CD4-positive, CD25-positive, alpha-beta regulatory T cell (primary cell): ENCODE measurements around the gene IST1. TPM values are rescaled to one million over a fixed set of nuclear protein-coding genes. Genes with fewer than 3 reads are reported as not detected.

Experiments
- ATAC-seq, 2 donors: fragments of 150-1000 bp; cut with Tn5 transposase; one replicate each; pipeline ENCODE4 v1.10.0; 2021; ENCODE audit warnings: low read depth in 2 of 2, moderate number of reproducible peaks in 2 of 2, moderate library complexity in 1 of 2
- DNase-seq, 3 donors: peaks; one replicate each; pipeline versions ENCODE4 v3.0.0 to v3.0.0-alpha.2; 2012 to 2022; ENCODE audit warnings: mixed read lengths in 1 of 3
- H3K27ac ChIP-seq: one replicate; pipeline ENCODE4 v1.7.0; 2013; ENCODE audit warnings: mild to moderate bottlenecking, low read length; ENCODE audit not compliant: insufficient read depth, poor library complexity, severe bottlenecking
- H3K27me3 ChIP-seq: one replicate; pipeline ENCODE4 v1.7.0; 2013; ENCODE audit warnings: low read length; ENCODE audit not compliant: control insufficient read depth, insufficient read depth
- H3K36me3 ChIP-seq: one replicate; pipeline ENCODE4 v1.7.0; 2013; ENCODE audit warnings: mild to moderate bottlenecking, low read length, moderate library complexity; ENCODE audit not compliant: control insufficient read depth, insufficient read depth
- H3K4me1 ChIP-seq: 2 replicates; pipeline ENCODE4 v1.7.0; 2013; ENCODE audit warnings: mild to moderate bottlenecking, low read length; ENCODE audit not compliant: insufficient read depth, control insufficient read depth, poor library complexity, severe bottlenecking
- H3K4me3 ChIP-seq: one replicate; pipeline ENCODE4 v1.7.0; 2013; ENCODE audit warnings: low read depth, mild to moderate bottlenecking, low read length, moderate library complexity
- H3K9me3 ChIP-seq, 2 experiments: 1 replicate in 1 of 2; 2 replicates in 1 of 2; pipeline ENCODE4 v1.7.0; 2013; ENCODE audit warnings: low read length in 2 of 2, mild to moderate bottlenecking in 1 of 2, moderate library complexity in 1 of 2; ENCODE audit not compliant: control insufficient read depth in 2 of 2
- H3K27ac Mint-ChIP-seq, 3 donors: one replicate each; pipeline ENCODE4 v1.8.0; 2020 to 2022; ENCODE audit warnings: mild to moderate bottlenecking in 3 of 3, mixed read lengths in 3 of 3, moderate library complexity in 2 of 3
- H3K27me3 Mint-ChIP-seq: one replicate; pipeline ENCODE4 v1.8.0; 2022; ENCODE audit warnings: mild to moderate bottlenecking, mixed read lengths
- H3K36me3 Mint-ChIP-seq: one replicate; pipeline ENCODE4 v1.8.0; 2020; ENCODE audit warnings: mixed read lengths
- H3K4me1 Mint-ChIP-seq, 4 donors: one replicate each; pipeline ENCODE4 v1.8.0; 2020 to 2022; ENCODE audit warnings: mixed read lengths in 4 of 4, mild to moderate bottlenecking in 1 of 4
- H3K4me3 Mint-ChIP-seq, 4 donors: one replicate each; pipeline ENCODE4 v1.8.0; 2020 to 2022; ENCODE audit warnings: mild to moderate bottlenecking in 4 of 4, mixed read lengths in 4 of 4, moderate library complexity in 3 of 4
- H3K9me3 Mint-ChIP-seq, 7 donors: one replicate each; pipeline ENCODE4 v1.8.0; 2020 to 2022; ENCODE audit warnings: mixed read lengths in 7 of 7, mild to moderate bottlenecking in 3 of 7, moderate library complexity in 2 of 7
- polyA plus RNA-seq, 4 donors: library from polyadenylated mRNA; unstranded; fragments of 300-500 nt; fragmentation: Illumina TruSeq; gene quantifications; one replicate each; pipeline ENCODE4 v1.2.3, GENCODE V29; 2021
- total RNA-seq: library from RNA; stranded (reverse); gene quantifications from one replicate; pipeline ENCODE4 v1.2.3, GENCODE V29; 2022

IST1 gene
- total and polyA plus RNA-seq, 5 donors from 2014 or later, result 151 to 346 (median 207) TPM

DNA sequence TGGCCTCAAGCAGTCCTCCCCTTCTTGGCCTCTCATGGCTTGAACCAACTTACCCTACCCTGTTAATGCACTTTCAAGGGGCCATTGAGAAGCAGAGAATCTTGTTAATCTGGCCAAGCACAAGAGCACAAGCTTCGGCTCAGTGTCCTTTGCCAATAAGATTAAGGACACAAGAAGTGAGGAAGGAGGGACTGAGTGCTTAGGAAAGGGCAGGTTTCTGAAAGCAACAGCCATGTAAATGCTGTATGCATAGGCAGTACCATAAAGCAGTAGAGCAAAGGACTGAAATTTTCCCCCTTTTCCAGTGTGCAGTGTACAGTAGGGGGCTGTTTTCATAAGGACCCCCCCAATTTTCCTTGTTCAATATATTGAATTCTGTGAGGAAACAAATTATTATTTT, 37.7 kb downstream of the IST1 start:
- H3K4me3 Mint-ChIP-seq, result no peak overlapping the region
- no peaks in the 10 kb centered on the region for H3K9me3 Mint-ChIP-seq
- H3K27me3 ChIP-seq, result no peaks in the 10 kb centered on the region
- H3K4me1 Mint-ChIP-seq, result peaks cover 6 to 12% (median 10%) of the 10 kb centered on the region in 4 donors
- no peaks in the 10 kb centered on the region for H3K4me1 ChIP-seq
- H3K9me3 ChIP-seq, result no peaks in the 10 kb centered on the region
- H3K27ac Mint-ChIP-seq, result peak overlapping the region in 2 of 3 donors; percentile 48 to 67
- peaks cover 5% of the 10 kb centered on the region for H3K27me3 Mint-ChIP-seq
- no peak overlapping the region for H3K27ac ChIP-seq
- peaks cover 5% of the 10 kb centered on the region for H3K36me3 Mint-ChIP-seq
- DNase-seq (no peak), ATAC-seq (no peak)
- no peak overlapping the region for H3K4me3 ChIP-seq
- H3K36me3 ChIP-seq, result peaks cover 46% of the 10 kb centered on the region

DNA sequence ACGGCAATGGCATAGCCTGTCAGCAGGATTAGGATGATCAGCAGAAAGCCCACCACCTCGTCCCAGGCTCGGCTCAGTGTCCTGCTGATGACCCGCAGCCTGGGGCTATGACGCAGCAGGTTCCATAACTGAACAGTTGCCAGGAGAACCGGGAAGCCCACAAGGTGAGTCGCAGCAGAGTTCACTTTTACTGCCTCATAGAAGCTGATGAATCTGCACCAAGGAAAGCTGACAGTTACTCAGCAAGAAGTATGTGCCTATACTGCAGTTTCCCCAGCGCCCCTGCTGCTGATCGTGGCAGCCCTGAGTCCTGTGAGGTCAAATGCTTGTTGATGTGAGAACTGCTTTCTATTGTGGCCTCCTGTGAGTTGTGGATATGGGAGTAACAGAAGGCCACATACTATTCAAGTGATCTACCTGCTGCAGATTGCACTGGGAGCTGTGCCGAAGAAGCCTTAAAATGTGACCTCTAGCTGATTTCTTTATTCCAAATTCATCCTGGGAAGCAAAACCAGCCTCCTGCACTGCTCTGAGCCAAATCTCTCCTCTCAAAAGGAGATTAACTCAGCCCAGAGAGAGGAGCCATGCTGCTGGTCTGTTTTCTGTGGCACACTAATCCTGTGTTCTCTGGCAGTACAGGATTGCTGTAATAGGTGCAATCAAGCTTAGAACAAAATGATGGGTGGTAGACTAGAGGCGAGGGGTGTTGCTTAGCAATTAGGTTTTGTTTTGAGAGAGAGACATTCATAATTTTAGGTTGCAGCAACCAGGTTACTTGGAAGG, 38.8 kb downstream of the IST1 start:
- Mint-ChIP-seq H3K27ac (peak overlapping the region; percentile 49 to 64 (median 53)), H3K4me3 (no peak overlapping the region), H3K4me1 (peaks cover 6 to 11% (median 6%) of the 10 kb centered on the region in 4 donors), H3K9me3 (no peaks in the 10 kb centered on the region), H3K27me3 (peaks cover 5% of the 10 kb centered on the region), H3K36me3 (peaks cover 5% of the 10 kb centered on the region)
- H3K27ac ChIP-seq, result no peak overlapping the region
- no peak overlapping the region for H3K4me3 ChIP-seq
- H3K4me1 ChIP-seq, result no peaks in the 10 kb centered on the region
- H3K27me3 ChIP-seq, result no peaks in the 10 kb centered on the region
- H3K9me3 ChIP-seq, result no peaks in the 10 kb centered on the region
- no peak for DNase-seq
- peaks cover 36% of the 10 kb centered on the region for H3K36me3 ChIP-seq
- no peak for ATAC-seq

DNA sequence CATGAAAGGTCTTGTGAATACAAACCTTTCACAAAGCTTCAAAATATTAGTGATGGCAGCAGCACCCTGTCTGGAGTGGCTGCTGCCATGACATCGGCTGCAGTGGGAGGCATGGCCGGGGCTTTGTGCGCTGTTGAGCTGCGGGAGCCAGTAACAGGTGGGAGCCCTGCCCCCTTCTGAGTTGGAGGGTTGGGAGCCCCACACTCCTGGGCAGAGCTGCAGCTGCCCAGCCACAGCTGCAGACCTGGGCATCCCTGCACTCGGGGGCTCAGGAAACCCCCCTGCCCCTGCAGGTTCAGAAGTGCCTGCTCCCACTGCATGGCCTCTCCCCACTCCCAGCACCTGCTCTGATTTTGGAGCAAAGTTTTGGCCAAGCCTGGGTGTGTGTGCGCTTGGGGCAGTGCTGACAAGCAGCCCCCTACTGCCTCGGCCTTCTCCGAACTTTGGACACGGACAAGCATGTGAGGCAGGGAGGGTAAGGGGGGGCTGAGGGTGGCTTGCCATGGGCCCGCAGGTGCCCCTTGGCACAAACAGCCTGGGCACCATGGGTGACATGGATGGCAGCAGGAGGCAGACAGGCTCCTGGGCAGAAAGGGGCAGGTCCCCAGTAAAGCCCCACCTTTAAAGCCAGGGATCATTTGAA, 42.7 kb downstream of the IST1 start:
- DNase-seq, result no peak
- peaks cover 3 to 7% (median 6%) of the 10 kb centered on the region in 4 donors for H3K4me1 Mint-ChIP-seq

DNA sequence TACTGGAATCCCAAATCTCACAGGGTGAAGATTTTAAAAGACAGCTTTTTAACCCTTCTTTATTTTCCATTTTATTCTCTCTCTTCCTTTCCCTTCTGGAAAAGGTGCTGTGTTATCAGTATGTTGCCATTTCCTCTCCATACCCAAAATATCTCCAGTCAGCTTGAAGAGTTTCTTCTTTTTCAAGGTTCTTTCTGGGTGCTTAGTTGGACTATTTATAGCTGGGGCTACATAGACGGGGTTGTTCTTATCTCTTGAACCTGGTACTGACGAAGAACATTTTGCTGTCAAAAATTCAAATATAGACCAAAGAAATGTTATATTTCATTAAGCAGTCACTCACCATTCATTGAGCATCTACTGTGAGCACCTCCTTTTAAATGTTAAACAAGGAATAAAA, 48.6 kb downstream of the IST1 start:
- H3K4me1 ChIP-seq, result no peaks in the 10 kb centered on the region
- H3K27ac ChIP-seq, result no peak overlapping the region
- H3K9me3 Mint-ChIP-seq, result peaks cover 0 to 2% (median 0%) of the 10 kb centered on the region in 7 donors
- DNase-seq, result no peak
- H3K36me3 ChIP-seq, result no peaks in the 10 kb centered on the region
- H3K4me3 ChIP-seq, result no peak overlapping the region
- no peaks in the 10 kb centered on the region for H3K27me3 ChIP-seq
- peaks cover 3% of the 10 kb centered on the region for H3K36me3 Mint-ChIP-seq
- no peak for ATAC-seq
- no peaks in the 10 kb centered on the region for H3K9me3 ChIP-seq
- H3K27me3 Mint-ChIP-seq, result peaks cover 15% of the 10 kb centered on the region
- no peak overlapping the region for H3K27ac Mint-ChIP-seq
- H3K4me3 Mint-ChIP-seq, result no peak overlapping the region
- peaks cover 0 to 6% (median 1%) of the 10 kb centered on the region in 4 donors for H3K4me1 Mint-ChIP-seq

More for the DNA sequence above, 42.7 kb downstream of the IST1 start:
- H3K27me3 ChIP-seq, result no peaks in the 10 kb centered on the region
- no peaks in the 10 kb centered on the region for H3K9me3 Mint-ChIP-seq
- no peaks in the 10 kb centered on the region for H3K9me3 ChIP-seq
- peaks cover 12% of the 10 kb centered on the region for H3K27me3 Mint-ChIP-seq
- no peaks in the 10 kb centered on the region for H3K36me3 Mint-ChIP-seq
- no peaks in the 10 kb centered on the region for H3K4me1 ChIP-seq
- H3K4me3 Mint-ChIP-seq, result no peak overlapping the region
- H3K4me3 ChIP-seq, result no peak overlapping the region
- no peak for ATAC-seq
- H3K27ac Mint-ChIP-seq, result peak overlapping the region in 1 of 3 donors; percentile 42
- peaks cover 12% of the 10 kb centered on the region for H3K36me3 ChIP-seq
- no peak overlapping the region for H3K27ac ChIP-seq

- no peak for DNase-seq
- H3K27ac ChIP-seq, result no peak overlapping the region
- no peaks in the 10 kb centered on the region for H3K36me3 ChIP-seq
- H3K27me3 Mint-ChIP-seq, result peaks cover 17% of the 10 kb centered on the region
- no peak overlapping the region for H3K4me3 Mint-ChIP-seq
- peaks cover 3% of the 10 kb centered on the region for H3K36me3 Mint-ChIP-seq
- peaks cover 0 to 2% (median 0%) of the 10 kb centered on the region in 7 donors for H3K9me3 Mint-ChIP-seq
- H3K27ac Mint-ChIP-seq, result no peak overlapping the region
- peaks cover 0 to 6% (median 1%) of the 10 kb centered on the region in 4 donors for H3K4me1 Mint-ChIP-seq
- H3K9me3 ChIP-seq, result no peaks in the 10 kb centered on the region
- no peaks in the 10 kb centered on the region for H3K27me3 ChIP-seq
- no peak overlapping the region for H3K4me3 ChIP-seq
- H3K4me1 ChIP-seq, result no peaks in the 10 kb centered on the region
- no peak for ATAC-seq
Measured at GRCh38 chr16:71945616-71946015, 50.3 kb downstream of the IST1 start.

- no peak for DNase-seq
- Mint-ChIP-seq H3K4me3 (no peak overlapping the region), H3K9me3 (no peaks in the 10 kb centered on the region), H3K27me3 (peaks cover 9% of the 10 kb centered on the region), H3K27ac (no peak overlapping the region), H3K4me1 (peaks cover 5 to 18% (median 12%) of the 10 kb centered on the region in 4 donors), H3K36me3 (no peaks in the 10 kb centered on the region)
- Histone ChIP-seq H3K36me3 (no peaks in the 10 kb centered on the region), H3K27me3 (no peaks in the 10 kb centered on the region), H3K4me1 (peaks cover 8% of the 10 kb centered on the region), H3K27ac (no peak overlapping the region), H3K9me3 (no peaks in the 10 kb centered on the region), H3K4me3 (no peak overlapping the region)
- no peak for ATAC-seq
Measured at GRCh38 chr16:71952825-71953224, 57.5 kb downstream of the IST1 start.

DNA sequence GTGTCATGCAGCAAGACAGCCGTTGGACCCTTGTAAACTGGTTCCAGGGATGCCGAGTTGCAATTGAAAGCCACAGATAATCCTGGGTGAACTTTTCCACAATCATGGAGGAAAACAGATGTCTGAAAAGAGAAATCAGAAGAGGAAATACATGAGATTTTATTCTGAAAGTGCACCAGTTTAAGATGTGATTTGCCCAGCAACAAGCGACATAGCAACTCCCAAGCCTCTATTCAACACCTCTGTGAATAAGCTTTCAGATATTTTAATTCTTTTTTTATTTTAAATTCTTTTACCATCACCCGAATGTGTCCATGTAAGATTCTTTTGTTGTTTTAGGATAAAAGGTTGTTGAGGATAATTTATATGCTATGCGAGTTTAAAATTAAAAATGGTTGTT, 58.8 kb downstream of the IST1 start:
- H3K27ac ChIP-seq, result no peak overlapping the region
- H3K9me3 ChIP-seq, result no peaks in the 10 kb centered on the region
- ATAC-seq (no peak), DNase-seq (no peak)
- no peak overlapping the region for H3K27ac Mint-ChIP-seq
- H3K4me3 Mint-ChIP-seq, result no peak overlapping the region
- no peak overlapping the region for H3K4me3 ChIP-seq
- peaks cover 8% of the 10 kb centered on the region for H3K4me1 ChIP-seq
- peaks cover 9% of the 10 kb centered on the region for H3K27me3 Mint-ChIP-seq
- H3K9me3 Mint-ChIP-seq, result no peaks in the 10 kb centered on the region
- H3K36me3 Mint-ChIP-seq, result no peaks in the 10 kb centered on the region
- H3K36me3 ChIP-seq, result no peaks in the 10 kb centered on the region
- H3K4me1 Mint-ChIP-seq, result peaks cover 5 to 18% (median 12%) of the 10 kb centered on the region in 4 donors
- H3K27me3 ChIP-seq, result no peaks in the 10 kb centered on the region
